H1 (cell line): ENCODE data around the gene RAP2B. TPM values are rescaled to one million over a fixed set of nuclear protein-coding genes. Genes with fewer than 3 reads are reported as not detected.

Experiments
- CTCF ChIA-PET: fragments of 300-600 bp; sonication (Branson Sonifier 250); formaldehyde crosslinking; loops from one replicate; lab custom pipeline; 2021; ENCODE audit not compliant: partially characterized antibody; lab: Charles Lee
- POLR2A ChIA-PET: fragments of 300-600 bp; sonication (Branson Sonifier 250); formaldehyde crosslinking; loops from one replicate; lab custom pipeline; 2021; ENCODE audit warnings: inconsistent platforms; ENCODE audit not compliant: partially characterized antibody; lab: Charles Lee
- DNase-seq, 2 experiments: peaks; one replicate each; pipeline versions ENCODE4 v3.0.0 to v3.0.0-alpha.2; 2010 to 2022; ENCODE audit warnings: low spot score in 2 of 2, low read depth in 1 of 2, mixed read lengths in 1 of 2
- FAIRE-seq: peaks from 2 replicates; lab custom pipeline; 2011; peaks lifted over from hg19 to GRCh38; lab: Jason Lieb, UNC
- H2AFZ ChIP-seq: 2 replicates; pipeline ENCODE4 v1.8.1; 2012; ENCODE audit warnings: low read length, inconsistent platforms
- H2AK5ac ChIP-seq: 2 replicates; pipeline ENCODE4 v1.6.1; 2013; ENCODE audit warnings: low read depth, low read length
- H2BK120ac ChIP-seq: replicated peaks from 2 replicates; pipeline ENCODE3; 2013; ENCODE audit warnings: low read depth, low read length, inconsistent platforms
- H2BK12ac ChIP-seq: 2 replicates; pipeline ENCODE4 v1.6.1; 2013; ENCODE audit warnings: low read depth, low read length
- H2BK15ac ChIP-seq: 2 replicates; pipeline ENCODE4 v1.6.1; 2013; ENCODE audit warnings: low read length
- H2BK20ac ChIP-seq: 2 replicates; pipeline ENCODE4 v1.6.1; 2013; ENCODE audit warnings: low read length
- H2BK5ac ChIP-seq: 2 replicates; pipeline ENCODE4 v1.6.1; 2013; ENCODE audit warnings: low read depth, low read length
- H3K14ac ChIP-seq: 2 replicates; pipeline ENCODE4 v1.6.1; 2013; ENCODE audit warnings: inconsistent platforms; ENCODE audit not compliant: insufficient read length
- H3K18ac ChIP-seq: 2 replicates; pipeline ENCODE4 v1.6.1; 2013; ENCODE audit warnings: low read length; ENCODE audit errors: extremely low read depth
- H3K23ac ChIP-seq: 2 replicates; pipeline ENCODE4 v1.6.1; 2013; ENCODE audit warnings: inconsistent platforms; ENCODE audit not compliant: insufficient read length
- H3K23me2 ChIP-seq: 2 replicates; pipeline ENCODE4 v1.6.1; 2013; ENCODE audit warnings: low read depth, low read length
- H3K27ac ChIP-seq: 2 replicates; pipeline ENCODE4 v1.6.1; 2011; ENCODE audit warnings: low read depth, low read length, inconsistent platforms
- H3K27me3 ChIP-seq, 4 experiments: replicated peaks in 1 of 4; 1 replicate in 1 of 4; 2 replicates in 3 of 4; pipeline versions ENCODE4 v1.6.1 to v1.8.1; 2011 to 2013; ENCODE audit warnings: low read length in 3 of 4, mild to moderate bottlenecking in 3 of 4, inconsistent platforms in 2 of 4, mixed read lengths in 2 of 4, moderate library complexity in 1 of 4; ENCODE audit not compliant: control insufficient read depth in 3 of 4, insufficient read depth in 3 of 4; ENCODE audit errors: extremely low read depth in 1 of 4
- H3K36me3 ChIP-seq, 4 experiments: 2 replicates each; pipeline versions ENCODE4 v1.6.1 to v1.8.1; 2011 to 2013; ENCODE audit warnings: mild to moderate bottlenecking in 4 of 4, low read length in 3 of 4, moderate library complexity in 2 of 4, control low read depth in 1 of 4, inconsistent platforms in 1 of 4; ENCODE audit not compliant: insufficient read depth in 4 of 4, control insufficient read depth in 2 of 4
- H3K4ac ChIP-seq: replicated peaks from 2 replicates; pipeline ENCODE3; 2013; ENCODE audit warnings: low read length, low read depth, mixed read lengths, inconsistent platforms; ENCODE audit not compliant: insufficient read length
- H3K4me1 ChIP-seq, 4 experiments: replicated peaks in 1 of 4; 1 replicate in 1 of 4; 2 replicates in 3 of 4; pipeline versions ENCODE4 v1.6.1 to v1.8.1; 2011 to 2013; ENCODE audit warnings: low read length in 3 of 4, inconsistent platforms in 2 of 4, mixed read lengths in 1 of 4; ENCODE audit not compliant: insufficient read depth in 4 of 4, control insufficient read depth in 3 of 4
- H3K4me2 ChIP-seq, 2 experiments: 2 replicates each; pipeline versions ENCODE4 v1.6.1 to v1.8.1; 2011 to 2013; ENCODE audit warnings: low read depth in 2 of 2, low read length in 2 of 2, control low read depth in 1 of 2, inconsistent platforms in 1 of 2, mild to moderate bottlenecking in 1 of 2; ENCODE audit not compliant: insufficient read depth in 1 of 2
- H3K4me3 ChIP-seq, 4 experiments: fragments of 200-600, 300-600 bp in 1 of 4; sonication (generic), shearing (Covaris generic), sonication (Bioruptor Twin) in 1 of 4; 2 replicates each; pipeline versions ENCODE4 v1.5.1 to v1.8.1; 2011 to 2016; ENCODE audit warnings: low read length in 4 of 4, low read depth in 3 of 4, control low read depth in 2 of 4, inconsistent platforms in 2 of 4, mild to moderate bottlenecking in 2 of 4, mixed read lengths in 1 of 4, moderate library complexity in 1 of 4; ENCODE audit not compliant: insufficient read depth in 2 of 4; ENCODE audit errors: extremely low read depth in 1 of 4
- H3K56ac ChIP-seq: replicated peaks from 2 replicates; pipeline ENCODE3; 2013; ENCODE audit warnings: low read depth, mild to moderate bottlenecking, mixed read lengths, low read length, inconsistent platforms; ENCODE audit not compliant: insufficient read length
- H3K79me1 ChIP-seq: 2 replicates; pipeline ENCODE4 v1.6.1; 2013; ENCODE audit warnings: low read depth, low read length, control low read depth
- H3K79me2 ChIP-seq, 2 experiments: 2 replicates each; pipeline versions ENCODE4 v1.6.1 to v1.8.1; 2012 to 2013; ENCODE audit warnings: low read length in 2 of 2, mild to moderate bottlenecking in 2 of 2, inconsistent platforms in 1 of 2; ENCODE audit not compliant: insufficient read depth in 2 of 2, control insufficient read depth in 1 of 2
- H3K9ac ChIP-seq, 4 experiments: replicated peaks in 1 of 4; 1 replicate in 1 of 4; 2 replicates in 3 of 4; pipeline versions ENCODE4 v1.6.1 to v1.8.1; 2011 to 2013; ENCODE audit warnings: low read depth in 3 of 4, low read length in 3 of 4, control low read depth in 2 of 4, mild to moderate bottlenecking in 2 of 4, moderate library complexity in 2 of 4, inconsistent platforms in 1 of 4; ENCODE audit errors: extremely low read depth in 1 of 4
- H3K9me3 ChIP-seq, 2 experiments: 2 replicates each; pipeline versions ENCODE4 v1.6.1 to v1.8.1; 2012 to 2013; ENCODE audit warnings: mild to moderate bottlenecking in 2 of 2, moderate library complexity in 2 of 2, control low read depth in 1 of 2, inconsistent platforms in 1 of 2, low read depth in 1 of 2, low read length in 1 of 2, mixed read lengths in 1 of 2; ENCODE audit not compliant: insufficient read depth in 2 of 2
- H4K20me1 ChIP-seq, 2 experiments: replicated peaks in 1 of 2; 2 replicates each; pipeline versions ENCODE3 to v1.8.1; 2011 to 2013; ENCODE audit warnings: inconsistent platforms in 2 of 2, low read length in 2 of 2, mild to moderate bottlenecking in 1 of 2; ENCODE audit not compliant: insufficient read depth in 2 of 2, control insufficient read depth in 1 of 2
- H4K5ac ChIP-seq: 2 replicates; pipeline ENCODE4 v1.6.1; 2013; ENCODE audit warnings: low read length, low read depth, mixed read lengths, inconsistent platforms; ENCODE audit not compliant: insufficient read length
- H4K8ac ChIP-seq: 2 replicates; pipeline ENCODE4 v1.8.0; 2013; ENCODE audit warnings: mild to moderate bottlenecking, moderate library complexity, low read length, inconsistent platforms; ENCODE audit not compliant: insufficient read depth; ENCODE audit errors: extremely low read depth
- H4K91ac ChIP-seq: replicated peaks from 2 replicates; pipeline ENCODE3; 2013; ENCODE audit warnings: low read length, mixed read lengths, inconsistent platforms; ENCODE audit not compliant: insufficient read length
- CHD2 ChIP-seq: IDR thresholded peaks from 2 replicates; pipeline ENCODE4 v1.6.1; 2012; ENCODE audit warnings: low read length, improper control_type of control experiment
- CTCF ChIP-seq, 3 experiments: IDR thresholded peaks; 1 replicate in 2 of 3; 2 replicates in 1 of 3; pipeline versions ENCODE4 v1.5.1 to v1.6.1; 2011; ENCODE audit warnings: low read length in 3 of 3, mild to moderate bottlenecking in 3 of 3, inconsistent platforms in 2 of 3, low read depth in 1 of 3, moderate library complexity in 1 of 3; ENCODE audit not compliant: insufficient read depth in 1 of 3; ENCODE audit errors: control extremely low read depth in 1 of 3
- JUND ChIP-seq: IDR thresholded peaks from 2 replicates; pipeline ENCODE4 v1.6.1; 2011; ENCODE audit warnings: mild to moderate bottlenecking, improper control_type of control experiment, low read length
- KDM5A ChIP-seq: fragments of 200-600 bp; IDR thresholded peaks from 2 replicates; pipeline ENCODE4 v1.7.1; 2012; ENCODE audit warnings: mild to moderate bottlenecking, low read length, inconsistent platforms, mixed read lengths
- NANOG ChIP-seq: IDR thresholded peaks from 2 replicates; pipeline ENCODE4 v1.6.1; 2011; ENCODE audit warnings: low read length, low read depth, mild to moderate bottlenecking, inconsistent platforms; ENCODE audit not compliant: insufficient read depth, poor library complexity, severe bottlenecking
- POLR2A ChIP-seq, 2 experiments: IDR thresholded peaks; 1 replicate in 1 of 2; 2 replicates in 1 of 2; pipeline ENCODE4 v1.6.1; 2011; ENCODE audit warnings: low read depth in 2 of 2, low read length in 2 of 2, mild to moderate bottlenecking in 2 of 2; ENCODE audit errors: control extremely low read depth in 1 of 2
- POLR2AphosphoS5 ChIP-seq: IDR thresholded peaks from 2 replicates; pipeline ENCODE4 v1.6.1; 2011; ENCODE audit warnings: low read depth, low read length
- SIX5 ChIP-seq: IDR thresholded peaks from 2 replicates; pipeline ENCODE4 v1.6.1; 2011; ENCODE audit warnings: mild to moderate bottlenecking, low read depth, low read length
- SP1 ChIP-seq: IDR thresholded peaks from 2 replicates; pipeline ENCODE4 v1.6.1; 2011; ENCODE audit warnings: low read depth, low read length
- TCF12 ChIP-seq: IDR thresholded peaks from 2 replicates; pipeline ENCODE4 v1.6.1; 2011; ENCODE audit warnings: low read depth, mild to moderate bottlenecking, low read length
- WGBS, 2 experiments: shearing (Covaris generic) in 1 of 2; methylation state at CpG; one replicate each; pipeline versions ENCODE4 v1.1.6 to v1.1.7; 2013 to 2015; ENCODE audit warnings: low lambda C conversion rate in 2 of 2, mixed read lengths in 2 of 2, inconsistent platforms in 1 of 2, low coverage in 1 of 2, missing lambda C conversion rate in 1 of 2; ENCODE audit not compliant: insufficient replicate concordance in 2 of 2, insufficient coverage in 1 of 2, insufficient read length in 1 of 2; ENCODE audit errors: extremely low coverage in 1 of 2, missing lambda C conversion rate in 1 of 2; 5-methylcytosine and 5-hydroxymethylcytosine counted together
- polyA plus RNA-seq, 7 experiments: library from polyadenylated mRNA; depleted of rRNA in 3 of 7; stranded (reverse) in 5 of 7; unstranded in 2 of 7; fragments of >200 nt in 5 of 7; fragments of 200-250 nt in 2 of 7; gene quantifications; 1 replicate in 5 of 7; 2 replicates in 1 of 7; 4 replicates in 1 of 7; pipeline versions ENCODE4 v1.2.1 to v1.2.3, GENCODE V29; 2011 to 2013; ENCODE audit warnings: missing spikeins in 2 of 7, mixed read lengths in 2 of 7
- total RNA-seq: library from RNA; stranded (reverse); fragmentation: NEBNext Ultra II Directional; extraction: Animal tissue kit (Norgen Biotek cat#: 25700); gene quantifications from 2 replicates; pipeline ENCODE4 v1.2.1, GENCODE V29; 2021

The RAP2B gene
- total and polyA plus RNA-seq, 2 of the 8 experiments (the other 6 are each of a cell fraction or from before 2014, with no cell fraction given) = 7.5 to 20.3 TPM

GRCh38 chr3:153161138-153161713 lies 800 bp upstream of the RAP2B start:
- H3K4me3 ChIP-seq = peak overlapping the region; percentile 88 to 94 (median 91)
- DNase-seq = peak; percentile 93 to 94
- H2AFZ ChIP-seq = peak overlapping the region; percentile 97
- peak overlapping the region; percentile 53; the same call in 1 of the 2 replicates for H2BK12ac ChIP-seq
- H4K20me1 ChIP-seq = peaks cover 9 to 17% of the 10 kb centered on the region in 2 experiments
- H3K23me2 ChIP-seq = peaks cover 18% of the 10 kb centered on the region
- peaks cover 0 to 10% (median under 1%) of the 10 kb centered on the region in 4 experiments; a peak in 5 of 7 replicates for H3K4me1 ChIP-seq
- H3K79me1 ChIP-seq = no peaks in the 10 kb centered on the region; the same call in 1 of the 2 replicates
- H4K8ac ChIP-seq = peak overlapping the region; percentile 96
- H3K9ac ChIP-seq = peak overlapping the region in 3 of 4 experiments; percentile 48 to 71 (median 59); a peak in 6 of 7 replicates
- peak; percentile 62 for FAIRE-seq
- POLR2A ChIA-PET = interaction anchor here (0.8 to 1.5 kb wide), 3 partner anchors 11 to 116 kb away, joined by 3 to 6 read pairs (median 3); no protein-coding TSS in a partner anchor
- H3K9me3 ChIP-seq = no peaks in the 10 kb centered on the region
- no peaks in the 10 kb centered on the region for H3K36me3 ChIP-seq
- H3K4me2 ChIP-seq = peak overlapping the region; percentile 79 to 96
- H3K4ac ChIP-seq = no peak overlapping the region
- peak overlapping the region; percentile 57 for H4K5ac ChIP-seq
- H3K79me2 ChIP-seq = peaks cover 0 to 38% of the 10 kb centered on the region in 2 experiments; a peak in 3 of 4 replicates
- no peak overlapping the region for H3K14ac ChIP-seq
- peak overlapping the region; percentile 82; the same call in 1 of the 2 replicates for H2BK5ac ChIP-seq
- H2BK20ac ChIP-seq = no peak overlapping the region
- H3K23ac ChIP-seq = no peak overlapping the region
- H4K91ac ChIP-seq = no peak overlapping the region
- no peak overlapping the region for H2AK5ac ChIP-seq
- H2BK120ac ChIP-seq = no peak overlapping the region
- peak overlapping the region; percentile 72; the same call in 1 of the 2 replicates for H3K18ac ChIP-seq
- WGBS, 2 experiments = 2% methylated on average over 27 of the region's 27 CpGs; no CpG with 5 or more reads in 1 of the 2 experiments
- H3K56ac ChIP-seq = peak overlapping the region; percentile 63
- CTCF ChIA-PET = interaction anchor here (0.6 to 1.5 kb wide), 4 partner anchors 12 to 258 kb away, joined by 3 to 5 read pairs (median 3); no protein-coding TSS in a partner anchor
- H3K27ac ChIP-seq = peak overlapping the region; percentile 71
- no peak overlapping the region for H2BK15ac ChIP-seq
- peaks cover 0 to 3% (median 0%) of the 10 kb centered on the region in 4 experiments; a peak in 2 of 7 replicates for H3K27me3 ChIP-seq
- TF ChIP-seq POLR2AphosphoS5 (no peak; the same call in 1 of the 2 replicates), SIX5 (no peak), SP1 (peak; percentile 97), KDM5A (no peak), CTCF (IDR thresholded peaks at IDR 0.05; ENCODE audit: control extremely low read depth in 1 of 3, insufficient read depth in 1 of 3, low read depth in 1 of 3, low read length in 3 of 3) (no peak), CHD2 (peak; percentile 38; the same call in 1 of the 2 replicates), JUND (no peak), TCF12 (0 out of 2 replicates have a peak, but pooled peaks have one; percentile 14), NANOG (no peak), POLR2A (IDR thresholded peaks at IDR 0.05; ENCODE audit: control extremely low read depth in 1 of 2, low read depth in 2 of 2, low read length in 2 of 2) (peak; percentile 34 to 63)
